Heart right ventricle (tissue), 16 donors: ENCODE results near the gene SLFN13. TPM values are rescaled to one million over a fixed set of nuclear protein-coding genes. Genes with fewer than 3 reads are reported as not detected.

Source experiments
- ATAC-seq, 8 donors: fragments of 200-7000 bp; cut with Tn5 transposase; one replicate each; pipeline ENCODE4 v1.9.1; 2020; ENCODE audit warnings: mild to moderate bottlenecking in 8 of 8, moderate library complexity in 8 of 8, moderate number of reproducible peaks in 1 of 8
- DNase-seq, 2 donors: peaks; one replicate each; pipeline ENCODE4 v3.0.0-alpha.2; 2020
- H3K27ac ChIP-seq, 10 donors: fragments of 200-600 bp; sonication (generic) in 2 of 10; one replicate each; pipeline versions ENCODE4 v1.5.0 to v1.8.0; 2020 to 2022; ENCODE audit warnings: mild to moderate bottlenecking in 3 of 10
- H3K27me3 ChIP-seq, 7 donors: fragments of 200-600 bp; one replicate each; pipeline ENCODE4 v1.8.0; 2021 to 2022; ENCODE audit warnings: mild to moderate bottlenecking in 2 of 7
- H3K36me3 ChIP-seq, 9 donors: fragments of 200-600 bp; sonication (generic) in 1 of 9; one replicate each; pipeline versions ENCODE4 v1.5.0 to v1.8.0; 2020 to 2022; ENCODE audit warnings: mild to moderate bottlenecking in 2 of 9
- H3K4me1 ChIP-seq, 9 donors: fragments of 200-600 bp; sonication (generic) in 1 of 9; one replicate each; pipeline versions ENCODE4 v1.5.0 to v1.8.0; 2020 to 2022; ENCODE audit warnings: mild to moderate bottlenecking in 4 of 9
- H3K4me3 ChIP-seq, 10 donors: fragments of 200-600 bp; sonication (generic) in 2 of 10; one replicate each; pipeline versions ENCODE4 v1.5.0 to v1.8.0; 2020 to 2022; ENCODE audit warnings: mild to moderate bottlenecking in 7 of 10, moderate library complexity in 2 of 10
- H3K9me3 ChIP-seq, 11 donors: fragments of 200-600 bp in 10 of 11; sonication (generic) in 2 of 11; one replicate each; pipeline versions ENCODE4 v1.5.0 to v1.8.0; 2013 to 2022; ENCODE audit warnings: mild to moderate bottlenecking in 2 of 11, control low read depth in 1 of 11, moderate library complexity in 1 of 11
- WGBS, 2 donors: extraction: QIAGEN DNeasy Blood & Tissue Kit; methylation state at CpG; one replicate each; pipeline ENCODE4 v1.1.7; 2013; ENCODE audit warnings: inconsistent platforms in 1 of 2; 5-methylcytosine and 5-hydroxymethylcytosine counted together
- intact Hi-C, 10 donors: fragments of 100-400 bp; cut with DNase I; formaldehyde crosslinking; loops; one replicate each; pipeline versions ENCODE4 v1.11.1 to v1.14.2; 2022
- polyA plus RNA-seq, 2 donors: library from polyadenylated mRNA; stranded (reverse); fragments of 200-250 nt; gene quantifications; one replicate each; pipeline ENCODE4 v1.2.3, GENCODE V29; 2013
- total RNA-seq, 10 donors: library from RNA; stranded (reverse); fragmentation: NEBNext Ultra II Directional in 3 of 10; extraction: Animal tissue kit (Norgen Biotek cat#: 25700) in 3 of 10; gene quantifications; one replicate each; pipeline versions ENCODE4 v1.2.1 to v1.2.4, GENCODE V29; 2021 to 2023
- TF ChIP-seq, protein P1 (sequence below), 9 donors: fragments of 200-600 bp; sonication (generic) in 2 of 9; IDR thresholded peaks; one replicate each; pipeline versions ENCODE4 v1.5.0 to v1.8.0; 2021 to 2022; ENCODE audit warnings: antibody characterized with exemption in 9 of 9, mild to moderate bottlenecking in 5 of 9, moderate library complexity in 1 of 9
- donor health status: Arrhythmogenic right ventricular cardiomyopathy.
- donor health status: ischemic (EF 13 %, LVEDD 7.1; RV severe dilation, severe dysfunction).
- donor health status: healthy with polysubstance abuse.
- donor health status: DM: no; HTN: yes; CAD: no.
- donor health status: DM: no; HTN: no; CAD: no.
- donor health status: ischemic (EF 25% LVEDD 6.9; RV normal size, moderate dysfunction).
- donor health status: ischemic (EF 25% LVEDD 5.7; RV mildly dilated, moderate dysfunction).
- donor health status: healthy.
- donor health status: DM: yes; HTN: yes; CAD: no.
- donor health status: Ischemic cardiomyopathy.
- donor health status: ischemic (EF 35%, LVEDD 5.7; RV mildly dilated, moderate dysfunction).
- donor health status: nonischemic (EF 11% LVEDD 7.7; RV severe dilation, severe dysfunction).
- donor health status: DM: yes; HTN: yes; CAD: no.
- donor health status: PGD.
- donor health status: ischemic (EF 29% LVEDD 5.4; RV normal size, mild dysfunction).
- donor health status: nonischemic (EF 23%, LVEDD 6.1; RV moderate dilation, normal function).

The SLFN13 gene
- total and polyA plus RNA-seq, 12 donors, result 0.51 to 10.7 (median 4.1) TPM

DNA sequence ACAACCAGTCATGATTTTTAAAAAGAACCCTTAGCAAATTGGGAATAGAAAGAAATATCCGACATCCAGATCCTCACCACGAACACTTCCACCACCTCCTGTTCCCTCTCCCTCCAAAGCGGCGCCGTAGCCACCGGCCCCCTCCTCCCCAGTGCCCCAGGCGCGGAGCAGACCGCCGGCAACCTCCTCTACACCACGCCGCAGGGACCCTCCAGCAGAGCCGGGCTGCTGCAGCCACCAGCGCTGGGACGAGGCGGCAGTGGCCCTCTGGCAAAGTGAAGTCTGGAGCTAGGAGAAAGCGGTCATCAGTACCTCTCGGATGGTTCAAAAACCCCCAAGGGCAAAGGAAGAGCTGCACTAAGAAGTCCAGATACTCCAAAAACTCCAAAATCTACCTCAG, 41.4 kb upstream of the SLFN13 start:
- Histone ChIP-seq H3K9me3 (no peaks in the 10 kb centered on the region), H3K36me3 (no peaks in the 10 kb centered on the region), H3K4me3 (no peak overlapping the region), H3K4me1 (peaks cover 0 to 29% (median 12%) of the 10 kb centered on the region in 9 donors), H3K27me3 (peaks cover 5 to 96% (median 84%) of the 10 kb centered on the region in 7 donors), H3K27ac (no peak overlapping the region)
- DNase-seq, result no peak
- no peak for ATAC-seq
- intact Hi-C loops, result loop anchor here in 3 of 10 donors (10.0 kb wide), 3 partner anchors 55 to 125 kb away; partner anchors contain the start of gene SLFN12 (in 1 of the 3)
- TF ChIP-seq, protein P1, sequence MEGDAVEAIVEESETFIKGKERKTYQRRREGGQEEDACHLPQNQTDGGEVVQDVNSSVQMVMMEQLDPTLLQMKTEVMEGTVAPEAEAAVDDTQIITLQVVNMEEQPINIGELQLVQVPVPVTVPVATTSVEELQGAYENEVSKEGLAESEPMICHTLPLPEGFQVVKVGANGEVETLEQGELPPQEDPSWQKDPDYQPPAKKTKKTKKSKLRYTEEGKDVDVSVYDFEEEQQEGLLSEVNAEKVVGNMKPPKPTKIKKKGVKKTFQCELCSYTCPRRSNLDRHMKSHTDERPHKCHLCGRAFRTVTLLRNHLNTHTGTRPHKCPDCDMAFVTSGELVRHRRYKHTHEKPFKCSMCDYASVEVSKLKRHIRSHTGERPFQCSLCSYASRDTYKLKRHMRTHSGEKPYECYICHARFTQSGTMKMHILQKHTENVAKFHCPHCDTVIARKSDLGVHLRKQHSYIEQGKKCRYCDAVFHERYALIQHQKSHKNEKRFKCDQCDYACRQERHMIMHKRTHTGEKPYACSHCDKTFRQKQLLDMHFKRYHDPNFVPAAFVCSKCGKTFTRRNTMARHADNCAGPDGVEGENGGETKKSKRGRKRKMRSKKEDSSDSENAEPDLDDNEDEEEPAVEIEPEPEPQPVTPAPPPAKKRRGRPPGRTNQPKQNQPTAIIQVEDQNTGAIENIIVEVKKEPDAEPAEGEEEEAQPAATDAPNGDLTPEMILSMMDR (IDR thresholded peaks at IDR 0.05), result no peak
- 17 to 31% methylated on average over 18 of the region's 18 CpGs for WGBS, 2 donors

DNA sequence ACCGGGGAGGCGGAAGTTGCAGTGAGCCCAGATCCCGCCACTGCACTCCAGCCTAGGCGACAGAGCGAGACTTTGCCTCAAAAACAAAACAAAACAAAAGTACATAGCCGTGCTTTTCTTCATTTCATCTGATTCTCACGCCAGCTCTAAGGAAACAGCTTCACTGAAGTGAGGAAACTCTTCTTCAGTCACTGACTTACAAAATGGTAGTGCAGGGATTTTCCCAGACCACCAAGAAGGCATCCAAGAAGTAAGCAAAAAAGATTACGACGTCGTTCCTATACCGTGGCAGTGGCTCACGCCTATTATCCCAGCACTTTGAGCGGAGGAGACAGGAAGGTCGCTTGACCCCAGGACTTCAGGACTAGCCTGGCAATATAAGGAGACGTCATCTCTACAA, 40.4 kb upstream of the SLFN13 start:
- Histone ChIP-seq H3K4me3 (peak overlapping the region in 1 of 10 donors; percentile 65), H3K27me3 (peaks cover 5 to 93% (median 75%) of the 10 kb centered on the region in 7 donors), H3K36me3 (no peaks in the 10 kb centered on the region), H3K27ac (peak overlapping the region in 1 of 10 donors; percentile 80), H3K9me3 (peaks cover 0 to 6% (median 0%) of the 10 kb centered on the region in 11 donors), H3K4me1 (peaks cover 0 to 29% (median 12%) of the 10 kb centered on the region in 9 donors)
- TF ChIP-seq, protein P1 (IDR thresholded peaks at IDR 0.05), result no peak
- DNase-seq (no peak), ATAC-seq (no peak)
- intact Hi-C loops, result loop anchor here in 2 of 10 donors (10.0 kb wide), 2 partner anchors 54 to 124 kb away; partner anchors contain the start of gene SLFN12 (in 1 of the 2)
- WGBS, 2 donors, result 27 to 37% methylated on average over 15 of the region's 15 CpGs

DNA sequence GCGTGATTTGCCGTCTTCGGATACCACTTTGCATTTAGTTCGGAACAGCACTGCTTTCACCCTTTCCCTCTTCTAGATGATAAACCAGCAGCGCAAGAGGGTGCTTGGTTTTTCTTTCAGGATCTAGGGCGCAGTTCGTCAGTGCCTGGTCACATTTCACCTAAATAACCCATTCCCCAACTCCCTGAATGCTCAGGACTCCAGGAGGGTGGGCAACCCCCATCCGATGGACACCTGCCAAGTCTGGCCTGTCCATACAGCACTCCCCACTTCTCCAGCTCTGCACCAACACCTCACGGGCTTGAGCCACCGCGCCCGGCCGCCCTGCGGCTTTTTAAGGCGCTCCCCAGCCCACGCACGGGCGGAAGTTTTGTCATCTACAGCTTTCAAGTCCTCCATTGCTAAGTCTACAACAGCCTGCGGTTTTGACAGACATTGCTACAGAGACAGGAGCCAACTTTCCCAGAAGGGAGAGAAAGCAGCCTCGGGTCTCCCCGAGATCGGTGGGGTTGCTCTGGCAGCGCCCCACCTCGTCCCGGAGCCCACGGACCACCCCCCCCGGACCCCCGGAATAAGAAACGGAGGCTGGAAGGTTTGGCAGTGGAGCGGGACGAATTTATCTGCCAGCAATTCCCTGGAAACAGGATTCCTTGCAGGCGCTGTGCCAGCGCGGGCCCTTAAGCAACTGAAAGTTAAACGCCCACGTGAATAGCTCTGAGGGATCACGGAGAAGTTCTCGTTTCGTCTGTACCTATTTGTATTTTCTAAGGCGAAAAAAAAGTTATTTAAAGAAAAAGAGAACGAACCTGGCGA, 38.6 kb upstream of the SLFN13 start:
- Histone ChIP-seq H3K4me3 (peak overlapping the region; percentile 33 to 66 (median 58)), H3K9me3 (peaks cover 0 to 20% (median 0%) of the 10 kb centered on the region in 11 donors), H3K27me3 (peaks cover 5 to 78% (median 56%) of the 10 kb centered on the region in 7 donors), H3K4me1 (peaks cover 0 to 29% (median 12%) of the 10 kb centered on the region in 9 donors), H3K27ac (peak overlapping the region in 8 of 10 donors; percentile 20 to 80 (median 50)), H3K36me3 (no peaks in the 10 kb centered on the region)
- ATAC-seq, result peak; percentile 75 to 84 (median 78)
- WGBS, 2 donors, result 7 to 9% methylated on average over 42 of the region's 42 CpGs
- DNase-seq, result peak; percentile 43 to 52
- intact Hi-C loops, result loop anchor here in 2 of 10 donors (10.0 kb wide), 2 partner anchors 52 to 122 kb away; partner anchors contain the start of gene SLFN12 (in 1 of the 2)
- TF ChIP-seq, protein P1 (IDR thresholded peaks at IDR 0.05), result no peak

DNA sequence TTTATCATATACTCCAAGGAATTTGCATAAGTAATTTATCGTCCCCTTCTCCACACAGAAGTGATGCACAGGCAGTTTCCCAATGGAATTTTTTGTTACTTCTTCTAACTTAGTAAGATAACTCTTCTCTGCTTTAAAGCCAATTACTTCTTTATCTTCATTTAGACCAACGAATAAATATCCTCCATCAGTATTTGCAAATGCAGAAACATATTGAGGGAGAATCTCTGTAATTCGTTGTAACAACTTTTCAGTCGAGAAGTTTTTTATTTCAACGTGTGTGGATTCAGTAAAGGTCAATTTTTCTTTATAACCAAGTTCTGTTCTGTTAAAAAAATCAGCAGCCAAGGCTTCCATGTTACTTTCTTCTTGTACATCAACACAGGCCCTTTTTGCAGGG, 30.7 kb upstream of the SLFN13 start:
- intact Hi-C loops, result no loop called here
- peaks cover 0 to 28% (median 0%) of the 10 kb centered on the region in 11 donors for H3K9me3 ChIP-seq
- no peak for DNase-seq
- H3K4me3 ChIP-seq, result no peak overlapping the region
- TF ChIP-seq, protein P1 (IDR thresholded peaks at IDR 0.05), result no peak
- H3K4me1 ChIP-seq, result no peaks in the 10 kb centered on the region
- peaks cover 0 to 15% (median 0%) of the 10 kb centered on the region in 9 donors for H3K36me3 ChIP-seq
- no peak for ATAC-seq
- H3K27ac ChIP-seq, result no peak overlapping the region
- 62 to 66% methylated on average over 5 of the region's 5 CpGs for WGBS, 2 donors
- peaks cover 0 to 31% (median 6%) of the 10 kb centered on the region in 7 donors for H3K27me3 ChIP-seq
